Measurements from ENCODE around the gene STK38L. TPM values are rescaled to one million over a fixed set of nuclear protein-coding genes. Genes with fewer than 3 reads are reported as not detected.

Gene STK38L
- total and polyA plus RNA-seq, 9 of the 15 experiments (the other 6 are each of a cell fraction or from before 2014, with no cell fraction given): 2.6 to 10.7 (median 6.9) TPM

GRCh38 chr12:27293463-27293862 lies 49.4 kb downstream of the STK38L start (continued):
- TF ChIP-seq MAFK (IDR thresholded peaks at IDR 0.05; ENCODE audit: low read length): no peak
- no peak for TF ChIP-seq SMC3 (conservative IDR thresholded peaks at IDR 0.05; ENCODE audit: insufficient read depth, low read depth, low read length)
- no peak for TF ChIP-seq ZNF584 (CRISPR knock-in tag; IDR thresholded peaks at IDR 0.05; ENCODE audit: low read depth)
- no peak for TF ChIP-seq NFYB (IDR thresholded peaks at IDR 0.05; ENCODE audit: extremely low read depth, insufficient read length)

- Histone ChIP-seq H3K9ac (ENCODE audit: insufficient read depth in 1 of 2, low read depth in 2 of 2, low read length in 2 of 2) (no peak overlapping the region), H3K36me3 (ENCODE audit: control insufficient read depth, insufficient read depth, low read length) (no peaks in the 10 kb centered on the region), H3K4me2 (ENCODE audit: insufficient read depth, low read length) (no peak overlapping the region), H3K9me1 (ENCODE audit: control insufficient read depth, insufficient read depth, low read length) (no peaks in the 10 kb centered on the region), H3K79me2 (ENCODE audit: control insufficient read depth, insufficient read depth, low read length) (no peaks in the 10 kb centered on the region), H2AFZ (ENCODE audit: low read depth, low read length) (no peak overlapping the region), H3K9me3 (replicated peaks; ENCODE audit: control insufficient read depth, insufficient read depth, low read depth, low read length) (no peaks in the 10 kb centered on the region), H3K4me3 (no peak overlapping the region), H3K27me3 (ENCODE audit: control insufficient read depth in 2 of 2, insufficient read depth in 2 of 2, low read length in 2 of 2) (no peaks in the 10 kb centered on the region), H3K27ac (ENCODE audit: extremely low read depth, low read depth, low read length) (no peak overlapping the region), H3K4me1 (replicated peaks in 1 of 2; ENCODE audit: control insufficient read depth in 2 of 2, insufficient read depth in 2 of 2, low read length in 2 of 2) (no peaks in the 10 kb centered on the region), H4K20me1 (replicated peaks; ENCODE audit: control insufficient read depth, insufficient read depth, low read length) (no peaks in the 10 kb centered on the region)
- CTCF ChIA-PET (ENCODE audit: low intra/inter-chr PET ratio): no interaction called here
- in situ Hi-C loops (cut with MboI): no loop called here
- POLR2A ChIA-PET: interaction anchor here (1.2 kb wide), 1 partner anchor 11 kb away, joined by 3 read pairs; no protein-coding TSS in a partner anchor
- BruUV-seq (replicated peaks): no TSS peak
- no peak for FAIRE-seq
- no peak for ATAC-seq
- no peak for DNase-seq (ENCODE audit: extremely low read depth in 1 of 4, low spot score in 3 of 4)
- intact Hi-C loops (cut with micrococcal nuclease): no loop called here
- 3% methylated on average over 6 of the region's 6 CpGs for WGBS (ENCODE audit: insufficient coverage, low coverage, missing lambda C conversion rate)
- TF ChIP-seq BRD4 (IDR thresholded peaks at IDR 0.05) (no peak), POLR2B (IDR thresholded peaks at IDR 0.05; ENCODE audit: low read depth, partially characterized antibody) (no peak), CAMTA2 (CRISPR knock-in tag; conservative IDR thresholded peaks at IDR 0.05) (no peak), ZNF280B (CRISPR knock-in tag; IDR thresholded peaks at IDR 0.05) (no peak), KLF13 (tag; IDR thresholded peaks at IDR 0.05; ENCODE audit: borderline replicate concordance, low read depth) (no peak), ZNF445 (CRISPR knock-in tag; IDR thresholded peaks at IDR 0.05; ENCODE audit: low read depth) (no peak), RUNX1 (IDR thresholded peaks at IDR 0.05; ENCODE audit: low read depth) (no peak), HNRNPLL (IDR thresholded peaks at IDR 0.05; ENCODE audit: low read depth, low read length, poor library complexity, severe bottlenecking) (no peak), BRCA1 (IDR thresholded peaks at IDR 0.05) (no peak), BRCA1 (CRISPR knock-in tag; IDR thresholded peaks at IDR 0.05) (no peak), XRCC5 (IDR thresholded peaks at IDR 0.05; ENCODE audit: low read depth, low read length) (no peak), ZNF41 (CRISPR knock-in tag; conservative IDR thresholded peaks at IDR 0.05) (no peak)
Observed at GRCh38 chr12:27296674-27297073, 52.6 kb downstream of the STK38L start.

Measured in K562 (cell line).